Activated CD4-positive, alpha-beta T cell treated with anti-CD3 and anti-CD28 coated beads for 48 hours (primary cell): ENCODE data around the gene GLI2.
A peak's percentile ranks its signal among the peaks of the same experiment; 100 is the strongest.

Experiments
- DNase-seq: peaks from one replicate; pipeline ENCODE4 v3.0.0-alpha.2; 2020

GLI2 gene

DNA sequence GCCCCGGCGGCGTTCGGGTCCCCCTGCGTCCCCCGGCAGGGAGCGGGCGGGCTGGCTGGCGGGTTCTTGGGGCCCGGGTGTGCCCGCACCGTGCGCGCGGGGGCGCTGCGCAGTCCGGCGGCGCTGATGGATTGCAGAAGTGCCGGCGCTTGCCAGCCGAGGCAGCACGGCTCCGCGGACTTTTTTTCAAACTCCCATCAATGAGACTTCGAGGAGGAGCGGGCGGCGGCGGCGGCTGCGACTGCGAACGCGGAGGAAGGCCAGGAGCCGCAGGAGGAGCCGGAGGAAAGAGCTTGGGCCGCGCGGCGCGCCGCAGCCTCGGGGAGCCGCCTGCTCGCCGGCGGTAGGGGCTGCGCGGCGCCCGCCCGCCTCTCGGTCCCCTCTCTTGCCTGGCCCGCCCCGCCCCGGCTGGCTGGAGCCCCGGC is at the start of gene GLI2:
Gene GLI2 (plus strand): TSS at position 123 of the 425 bp plus-strand sequence. CDS start 61,453 bp downstream, outside the sequence.
- peak; percentile 69 for DNase-seq

DNA sequence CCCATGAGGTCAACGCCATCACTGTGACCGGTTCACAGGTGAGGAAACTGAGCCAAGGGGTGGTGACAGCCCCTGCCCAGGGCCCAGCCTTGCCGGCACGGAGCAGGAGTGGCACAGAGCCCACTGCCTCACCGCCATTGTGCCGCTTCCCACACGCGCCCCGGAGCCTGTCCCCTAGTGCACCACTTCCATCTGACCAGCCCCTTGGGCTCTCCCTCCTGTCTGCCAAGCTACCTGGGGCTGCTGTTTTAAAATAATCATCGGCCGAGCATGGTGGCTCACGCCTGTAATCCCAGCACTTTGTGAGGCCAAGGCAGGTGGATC is 49.7 kb upstream of the GLI2 start:
- no peak for DNase-seq

DNA sequence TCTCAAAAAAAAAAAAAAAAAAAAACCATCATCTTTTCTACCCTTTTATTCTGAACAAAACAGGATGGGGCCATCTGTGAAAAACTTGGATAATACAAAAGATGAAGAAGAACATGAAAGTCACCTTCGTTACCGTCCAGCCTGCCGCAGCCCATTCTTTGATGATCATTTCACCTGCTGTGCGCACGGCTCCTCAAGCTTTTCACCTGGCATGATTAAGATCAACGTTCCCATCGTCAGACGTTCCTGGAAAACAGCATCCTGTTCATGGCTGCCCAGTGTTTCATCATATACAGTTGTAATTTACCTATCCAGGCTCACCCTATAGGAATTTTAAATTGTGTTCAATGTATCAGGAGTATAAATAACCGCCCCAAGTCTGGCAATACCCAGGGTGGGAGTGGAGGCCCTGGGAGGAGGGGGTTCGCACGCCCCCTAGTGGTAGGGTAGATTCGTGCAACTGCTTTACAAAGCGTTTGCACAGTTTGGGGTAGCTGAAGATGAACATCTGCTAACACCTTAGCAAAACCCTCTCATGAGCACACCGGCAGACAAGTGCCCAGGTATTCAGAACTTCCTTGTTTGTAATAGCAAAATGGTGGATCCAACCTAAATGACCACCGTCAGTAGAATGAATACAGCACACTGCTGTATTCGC is 49.0 kb upstream of the GLI2 start:
- peak; percentile 36 for DNase-seq

DNA sequence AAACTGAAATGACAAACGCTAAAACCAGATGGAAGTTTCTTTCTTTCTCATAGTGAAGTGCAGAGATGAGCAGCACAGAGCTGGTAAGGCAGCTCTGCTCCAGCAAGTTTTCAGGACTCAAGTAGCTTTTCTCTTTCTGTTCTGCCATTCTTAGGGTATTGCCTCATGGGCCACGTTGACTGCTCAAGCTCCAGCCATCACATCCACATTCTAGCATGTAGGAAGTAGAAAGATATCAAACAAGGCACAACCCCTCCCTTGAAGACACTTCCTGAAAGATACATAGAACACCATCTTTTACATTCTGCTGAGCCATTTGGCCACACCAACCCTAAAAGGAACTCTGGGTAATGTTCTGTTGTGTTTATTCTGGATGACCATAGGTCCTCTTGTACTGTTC is 48.5 kb upstream of the GLI2 start:
- DNase-seq = no peak

DNA sequence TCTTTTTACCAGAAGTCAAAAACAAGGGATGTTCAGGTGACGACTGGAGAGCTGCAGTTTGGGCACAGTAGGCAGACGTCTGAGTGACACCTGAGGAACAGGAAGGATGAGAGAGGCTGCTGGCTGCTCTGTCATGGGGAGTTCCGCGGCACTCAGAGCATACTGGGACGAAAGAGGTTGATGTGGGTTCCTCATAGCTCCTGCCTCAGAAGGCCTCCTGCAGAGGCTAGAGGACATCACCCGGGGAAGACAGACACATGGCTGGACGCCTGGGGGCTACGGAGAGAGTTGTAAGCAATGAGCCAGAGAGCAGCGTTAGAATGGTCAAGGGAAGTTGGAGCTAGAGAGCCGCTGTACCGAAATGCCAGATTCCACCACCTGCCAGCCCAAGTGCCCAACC is 45.1 kb upstream of the GLI2 start:
- DNase-seq = no peak

DNA sequence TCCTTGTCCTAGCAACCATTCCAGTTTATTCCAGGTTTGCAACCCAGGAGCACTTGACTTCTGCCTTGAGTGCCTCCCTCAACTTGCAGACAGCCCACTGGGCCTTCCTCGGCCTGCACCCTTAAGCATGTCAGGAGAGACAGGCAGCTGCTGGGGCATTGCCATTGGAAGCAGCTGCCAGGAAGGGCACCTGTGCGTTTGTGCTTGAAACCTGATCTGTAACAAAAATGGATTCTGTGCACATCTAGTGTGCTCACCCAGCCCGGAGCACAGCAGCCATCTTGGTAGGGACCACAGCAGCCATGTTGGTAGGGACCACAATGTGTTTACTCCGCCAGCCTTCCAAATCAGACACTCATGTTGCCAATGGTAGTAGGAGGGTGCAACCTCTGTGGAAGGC is 44.3 kb upstream of the GLI2 start:
- DNase-seq = no peak

DNA sequence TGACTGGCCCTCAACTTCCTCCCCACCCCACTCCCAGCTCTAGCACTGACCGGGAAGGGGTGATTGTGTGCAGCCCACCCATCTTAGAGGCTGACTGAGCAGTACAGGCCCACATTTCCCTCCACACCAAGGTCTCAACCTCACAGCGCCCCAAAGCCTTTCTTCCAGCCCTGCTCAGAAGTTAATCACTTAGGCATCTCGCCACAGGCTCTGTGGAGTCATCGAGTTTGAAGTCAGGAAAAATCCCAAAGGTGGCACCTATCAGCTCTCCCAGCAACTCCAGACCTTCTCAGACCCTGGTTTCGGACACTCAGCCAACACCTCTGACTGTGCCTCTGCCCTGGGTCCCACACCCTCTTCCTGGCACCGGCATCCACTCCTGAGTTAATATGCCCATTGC is 43.0 kb upstream of the GLI2 start:
- DNase-seq = no peak

DNA sequence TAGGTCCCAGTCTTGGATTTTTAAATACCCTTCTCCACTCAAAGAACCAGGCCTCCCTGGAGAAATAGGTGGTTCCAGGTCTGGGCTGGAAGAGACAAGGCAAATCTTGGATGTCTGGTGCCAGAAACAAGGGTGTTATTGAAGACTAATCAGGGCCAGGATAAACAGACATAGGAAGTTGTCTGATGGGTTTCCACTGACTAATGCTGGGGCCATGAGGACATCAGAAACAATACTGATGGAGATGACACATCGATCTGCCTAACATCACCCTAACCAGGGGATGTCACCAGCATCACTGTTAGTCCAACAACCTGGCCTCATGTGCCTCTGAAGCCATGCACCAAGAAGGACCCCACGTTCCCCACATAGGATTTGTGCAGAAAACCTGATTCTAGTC is 42.5 kb upstream of the GLI2 start:
- DNase-seq = no peak

DNA sequence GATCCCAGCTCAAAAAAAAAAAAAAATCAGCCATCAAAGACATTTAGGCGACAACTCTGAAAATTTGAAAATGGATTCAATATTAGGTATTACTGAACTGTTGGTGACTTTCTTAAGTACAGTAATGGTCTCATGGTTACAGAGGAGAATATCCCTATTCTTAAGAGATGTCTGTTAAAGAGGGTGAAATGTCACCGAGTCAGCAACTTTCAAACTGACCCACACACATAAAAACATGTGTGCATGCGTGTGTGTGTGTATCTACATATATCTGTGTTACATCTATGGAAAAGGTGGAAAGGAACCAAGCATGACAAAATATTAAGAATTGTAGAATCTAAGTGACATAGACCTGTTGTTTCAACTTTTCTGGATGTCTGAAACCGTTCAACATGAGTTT is 41.6 kb upstream of the GLI2 start:
- no peak for DNase-seq

DNA sequence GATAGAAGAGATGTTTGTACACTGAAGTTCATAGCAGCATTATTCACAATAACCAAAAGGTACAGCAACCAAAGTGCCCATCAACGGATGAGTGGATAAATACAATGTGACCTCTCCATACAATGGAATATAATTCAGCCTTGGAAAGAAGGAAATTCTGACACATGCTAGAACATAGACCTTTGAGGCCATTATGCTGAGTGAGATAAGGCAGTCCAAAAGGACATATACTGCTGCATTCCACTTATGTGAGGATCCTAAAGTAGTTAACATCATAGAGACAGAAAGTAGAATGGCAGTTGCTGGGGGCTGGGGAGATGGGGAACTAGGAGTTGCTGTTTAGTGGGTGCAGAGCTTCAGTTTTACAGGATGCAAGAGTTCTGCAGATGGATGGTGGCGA is 38.2 kb upstream of the GLI2 start:
- DNase-seq = no peak

DNA sequence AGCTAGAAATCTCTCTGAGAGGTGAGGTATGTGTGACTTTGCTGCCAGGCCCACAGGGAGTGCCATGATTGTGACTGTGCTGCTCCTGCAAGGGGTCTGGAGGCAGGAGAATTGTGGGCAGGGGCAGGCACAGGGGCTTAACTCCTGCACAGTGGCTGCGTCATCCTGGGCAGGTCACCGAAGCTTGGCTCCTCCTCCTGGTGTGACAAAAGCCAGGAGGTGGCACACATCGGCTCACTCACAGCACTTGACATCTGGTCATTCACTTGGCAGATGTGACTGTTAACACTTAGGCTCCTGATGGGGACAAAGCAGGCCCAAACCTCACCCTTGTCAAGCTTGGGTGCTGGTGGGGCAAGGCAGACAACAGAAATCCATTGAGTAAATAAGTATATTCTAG is 36.4 kb upstream of the GLI2 start:
- DNase-seq = no peak

DNA sequence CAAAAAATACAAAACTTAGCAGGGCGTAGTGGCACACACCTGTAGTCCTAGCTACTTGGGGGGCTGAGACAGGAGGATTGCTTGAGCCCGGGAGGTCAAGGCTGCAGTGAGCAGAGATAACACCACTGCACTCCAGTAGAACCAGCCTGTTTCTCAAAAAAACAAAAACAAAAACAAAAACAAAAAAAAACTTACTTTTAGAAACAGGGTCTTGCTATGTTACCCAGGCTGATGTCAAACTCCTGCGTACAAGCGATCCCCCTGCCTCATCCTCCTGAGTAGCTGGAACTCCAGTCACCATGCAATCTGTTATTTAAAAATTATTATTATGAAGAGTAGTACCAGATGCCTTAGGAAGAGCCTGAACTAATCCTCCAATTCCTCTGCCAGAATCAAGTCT is 35.0 kb upstream of the GLI2 start:
- no peak for DNase-seq

DNA sequence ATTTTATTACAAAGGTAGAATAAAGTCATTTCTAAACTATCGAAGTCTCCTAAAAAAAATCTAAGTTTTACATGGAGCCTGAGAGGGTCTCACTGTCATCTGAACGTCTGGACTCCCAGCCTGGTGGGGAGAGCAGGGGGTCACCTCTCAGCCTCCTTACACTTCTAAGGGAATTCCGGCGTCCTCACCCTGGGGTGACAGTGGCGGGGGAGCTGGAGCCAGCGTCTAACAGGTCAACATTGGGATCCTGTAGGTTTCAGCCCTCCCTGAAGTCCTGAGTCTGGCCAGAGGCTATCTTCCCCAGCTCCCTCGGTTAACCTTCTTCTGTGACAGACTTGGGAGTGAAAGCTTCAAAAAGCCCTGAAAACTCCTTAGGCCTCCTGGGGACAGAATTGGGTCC is 34.6 kb upstream of the GLI2 start:
- DNase-seq = no peak

DNA sequence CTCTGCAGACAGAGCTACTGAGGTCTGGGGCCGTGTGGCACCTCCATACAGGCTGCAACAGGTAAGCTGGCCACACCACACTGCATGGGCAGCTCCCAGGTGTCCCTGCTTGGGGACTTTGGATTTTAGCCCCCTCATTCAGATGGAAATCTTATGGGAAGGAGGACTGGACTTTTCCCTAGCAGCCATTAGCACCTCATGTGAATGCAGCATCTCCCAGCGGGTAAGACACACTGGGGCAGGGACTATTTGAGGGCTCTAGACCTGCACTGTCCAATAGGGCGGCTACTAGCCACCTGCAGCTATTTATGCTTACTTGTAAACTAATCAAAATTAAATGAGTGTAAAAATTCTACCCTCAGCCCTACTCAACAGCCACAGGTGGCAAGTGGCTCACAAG is 34.2 kb upstream of the GLI2 start:
- no peak for DNase-seq

DNA sequence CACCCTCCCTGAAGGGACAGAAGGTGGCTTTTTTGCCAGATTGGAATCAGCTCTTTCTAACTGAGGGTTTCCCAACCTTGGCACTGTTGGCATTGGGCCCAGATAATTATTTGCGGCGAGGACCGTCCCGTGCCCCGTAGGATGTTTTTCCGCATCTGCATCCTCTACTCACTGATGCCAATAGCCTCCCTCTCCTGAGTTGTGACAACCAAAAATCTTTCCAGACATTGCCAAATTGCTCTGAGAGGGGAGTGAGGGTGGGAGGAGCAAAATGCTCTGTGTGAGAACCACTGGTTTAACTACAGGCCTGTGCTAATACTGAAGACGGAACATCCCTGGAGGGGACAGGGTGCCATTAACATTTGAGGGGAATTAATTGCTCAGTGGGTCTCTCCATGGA is 33.6 kb upstream of the GLI2 start:
- no peak for DNase-seq

DNA sequence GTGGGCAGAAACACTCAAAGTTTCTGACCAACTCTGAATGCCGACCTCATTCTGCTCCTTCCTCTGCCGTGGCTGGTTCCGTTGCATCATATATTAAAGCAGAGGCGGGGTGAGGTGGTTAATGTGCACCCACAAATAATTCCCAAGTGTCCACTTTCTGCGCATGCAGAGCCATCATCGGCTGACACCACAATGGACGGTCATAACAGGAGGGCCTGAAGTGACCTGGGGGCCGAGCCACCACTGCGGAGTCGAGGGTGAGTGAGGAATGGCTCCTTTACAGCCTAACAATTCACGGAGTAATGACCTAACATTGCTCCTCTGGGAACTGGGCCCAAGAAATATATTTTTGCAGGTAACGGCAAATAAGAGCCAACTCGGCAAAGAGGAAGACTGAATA is 32.9 kb upstream of the GLI2 start:
- DNase-seq = no peak

DNA sequence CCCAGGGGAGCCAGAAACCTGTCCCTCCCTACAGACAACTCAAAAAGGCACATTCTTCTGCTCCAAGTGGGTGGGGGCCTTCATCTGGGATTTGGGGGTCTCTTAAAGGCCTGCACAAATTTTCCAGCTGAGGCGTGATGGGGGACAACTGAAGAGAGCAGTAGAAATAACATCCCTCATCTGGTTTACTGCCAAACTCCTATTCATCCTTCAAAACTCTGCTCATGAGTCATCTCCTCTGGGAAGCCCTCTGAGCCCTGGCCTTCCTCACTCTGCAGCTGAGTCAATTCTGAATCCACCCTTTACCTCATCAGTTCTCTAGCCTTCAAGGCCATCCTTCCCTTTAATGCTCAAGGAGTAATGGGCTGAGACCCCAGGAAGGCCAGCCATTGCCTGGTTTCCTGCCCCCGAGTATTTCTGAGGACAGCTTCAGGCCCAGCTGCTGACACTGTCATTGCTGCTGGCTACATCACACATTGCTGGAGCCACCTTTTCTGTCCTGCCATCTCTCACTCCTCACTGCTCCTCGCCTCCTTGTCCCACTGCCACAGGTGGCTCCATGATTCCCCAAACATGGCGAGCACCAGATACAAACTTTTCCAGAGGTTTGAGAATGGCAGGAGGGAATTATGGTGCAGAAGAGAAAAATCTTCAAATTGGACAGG is 32.2 kb upstream of the GLI2 start:
- DNase-seq = no peak

DNA sequence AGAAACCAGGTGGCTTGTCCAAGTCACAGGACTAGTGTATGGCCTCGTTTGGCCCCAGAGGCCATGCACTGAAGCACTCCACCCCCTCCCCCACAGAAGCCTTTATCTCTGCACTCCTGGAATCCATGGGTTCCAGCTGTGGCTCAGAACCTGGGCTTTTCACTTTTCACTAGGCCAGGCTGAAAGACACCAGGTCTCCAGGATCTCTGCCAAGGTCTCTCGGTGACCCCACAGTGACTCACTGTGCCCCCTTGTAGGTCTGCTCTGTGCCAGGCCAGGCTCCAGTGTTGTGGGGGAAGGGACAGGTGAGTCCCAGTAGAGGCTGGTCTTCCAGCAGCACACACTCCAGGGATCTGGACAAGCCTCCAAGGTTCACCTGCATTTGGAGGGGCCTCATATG is 31.0 kb upstream of the GLI2 start:
- DNase-seq = no peak

DNA sequence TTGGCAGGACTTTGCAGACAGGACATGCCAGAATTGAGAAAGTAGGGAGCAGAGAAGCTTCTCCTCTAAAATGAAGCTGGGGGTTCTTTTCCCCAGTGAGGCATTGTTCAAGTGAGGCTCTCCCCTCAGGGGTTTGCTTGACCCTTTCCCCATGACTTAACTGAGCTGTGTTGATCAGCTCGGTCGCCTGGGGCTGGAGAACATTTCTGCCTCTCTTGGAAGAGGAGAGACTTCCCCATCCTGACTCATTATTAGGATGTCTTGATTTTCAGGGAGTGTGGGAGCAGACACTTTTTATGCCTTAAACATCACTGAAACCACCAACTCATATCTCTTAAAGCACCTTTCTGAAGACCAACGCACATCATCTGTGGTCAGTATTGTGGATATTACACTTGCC is 27.9 kb upstream of the GLI2 start:
- DNase-seq = no peak

DNA sequence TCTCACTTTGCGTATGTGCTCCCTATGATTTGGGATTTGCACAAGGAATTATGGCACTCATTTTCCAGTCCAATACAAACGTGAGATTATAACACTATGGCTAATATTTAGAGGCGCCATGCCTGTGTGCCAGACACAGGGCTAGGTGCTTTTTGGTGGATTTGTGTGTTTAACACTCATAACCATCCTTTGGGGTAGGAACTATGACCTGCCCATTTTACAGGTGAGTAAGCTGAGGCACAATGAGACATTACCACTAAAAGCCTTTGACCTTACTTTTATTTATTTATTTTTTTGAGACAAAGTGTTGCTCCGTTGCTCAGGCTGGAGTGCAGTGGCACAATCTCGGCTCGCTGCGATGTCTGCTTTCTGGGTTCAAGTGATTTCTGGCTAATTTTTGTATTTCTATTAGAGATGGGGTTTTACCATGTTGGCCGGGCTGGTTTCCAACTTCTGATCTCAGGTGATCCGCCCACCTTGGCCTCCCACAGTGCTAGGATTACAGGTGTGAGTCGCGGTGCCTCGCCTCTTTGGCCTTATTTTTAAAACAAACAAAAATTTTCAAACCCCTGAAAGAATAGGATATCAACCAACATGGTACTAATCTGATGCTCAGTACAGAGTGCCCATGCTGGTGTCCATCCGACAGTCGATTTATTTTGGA is 26.6 kb upstream of the GLI2 start:
- DNase-seq = no peak

DNA sequence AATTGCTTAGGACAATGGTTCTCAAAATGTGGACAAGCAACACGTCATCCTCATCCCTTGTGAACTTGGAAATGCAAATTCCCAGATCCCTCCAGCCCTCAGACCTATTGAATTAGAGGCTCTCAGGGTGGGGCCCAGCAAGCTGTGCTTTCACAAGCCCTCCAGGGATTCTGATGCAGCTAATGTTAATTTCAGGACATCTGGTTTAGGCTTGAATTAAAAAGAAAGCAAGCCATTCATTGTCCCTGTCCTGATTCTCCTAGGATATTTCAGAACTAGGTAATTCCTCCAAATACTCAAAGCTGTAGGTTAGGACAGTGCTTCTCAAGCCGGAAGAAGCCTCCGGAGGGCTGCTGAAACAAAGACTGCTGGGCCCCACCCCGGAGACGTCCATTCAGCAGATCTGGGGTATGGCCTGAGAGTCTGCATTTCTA is 26.0 kb upstream of the GLI2 start:
- no peak for DNase-seq

DNA sequence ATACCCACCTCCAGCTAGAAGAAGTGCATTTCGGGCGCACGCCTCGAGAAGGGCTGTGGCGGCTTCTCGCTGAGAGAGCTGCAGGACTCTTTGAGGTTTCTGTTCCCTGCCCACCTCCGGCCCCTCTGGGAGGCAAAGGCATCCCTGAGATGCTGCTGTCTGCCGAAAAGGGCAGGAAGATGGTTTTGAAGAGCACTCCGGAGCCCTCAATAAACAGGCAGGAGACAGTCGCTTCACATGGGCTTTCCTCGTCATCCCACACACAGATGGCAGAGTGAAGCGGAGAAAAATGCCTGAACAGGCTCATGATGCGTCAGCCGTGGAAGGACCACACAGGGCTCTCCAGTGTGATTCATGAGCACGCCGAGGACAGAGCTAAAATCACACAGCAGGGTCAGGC is 25.4 kb upstream of the GLI2 start:
- DNase-seq = no peak

DNA sequence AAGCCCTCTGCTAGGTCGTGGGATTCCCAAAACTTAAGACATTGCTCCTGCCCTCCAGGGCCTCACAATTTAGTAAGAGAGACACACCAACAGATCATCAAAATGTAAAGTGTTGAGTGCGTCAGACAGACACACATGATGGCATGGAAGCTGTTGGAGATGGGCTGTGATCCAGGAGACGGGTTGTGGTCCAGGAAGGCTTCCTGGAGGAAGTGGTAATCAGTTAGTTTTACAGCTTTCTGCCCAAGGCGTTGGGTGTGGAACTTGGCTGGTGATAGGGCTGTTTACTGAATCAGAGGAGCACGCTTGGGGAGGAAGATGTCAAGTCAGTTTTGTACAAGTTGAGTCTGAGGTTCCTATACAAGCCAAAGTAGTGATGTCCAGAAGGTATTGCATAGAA is 24.0 kb upstream of the GLI2 start:
- no peak for DNase-seq

DNA sequence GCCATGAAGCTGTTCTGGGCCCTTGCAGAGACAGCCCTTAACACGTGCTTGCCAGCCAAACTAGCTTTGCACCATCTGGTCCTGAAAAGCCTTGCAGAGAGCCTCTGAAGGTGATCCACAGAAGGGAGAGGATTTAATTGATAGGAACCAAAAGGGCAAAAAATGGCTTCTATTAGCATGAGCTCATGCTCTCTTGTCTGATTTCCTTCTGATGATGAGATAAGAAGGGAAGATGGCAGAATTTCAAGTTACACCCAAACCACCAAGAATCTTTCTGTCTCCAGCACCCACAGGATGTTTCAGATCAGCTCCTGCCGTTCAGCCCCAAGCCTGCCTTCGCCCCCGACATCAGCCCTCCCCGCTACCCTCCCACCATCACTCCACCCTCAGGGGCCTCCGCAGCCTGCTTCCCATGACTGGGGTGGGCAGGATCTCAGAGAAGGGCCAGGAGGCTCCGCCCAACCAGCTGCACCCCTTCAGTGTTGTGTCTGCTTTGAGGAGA is 23.4 kb upstream of the GLI2 start:
- no peak for DNase-seq

DNA sequence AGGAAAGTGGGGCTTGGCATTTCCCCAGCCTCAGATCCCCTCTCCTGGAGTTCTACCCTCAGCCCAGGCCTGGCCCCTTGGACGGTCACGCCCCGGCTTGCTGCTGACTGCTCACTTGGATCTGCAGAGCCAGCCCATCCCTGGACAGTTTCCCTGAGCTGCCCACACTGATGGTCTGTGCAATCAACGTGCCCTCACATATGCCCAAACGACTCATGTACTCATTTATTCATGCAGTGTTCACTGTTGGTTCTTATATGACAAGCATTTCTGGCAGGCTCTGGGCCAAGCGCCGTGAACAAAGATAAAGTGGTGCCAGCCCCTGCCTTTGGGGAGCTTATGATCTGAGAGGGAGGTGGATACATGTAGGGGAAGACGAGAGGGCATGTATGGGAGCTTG is 20.3 kb upstream of the GLI2 start:
- DNase-seq = no peak
